H1 (cell line): ENCODE measurements around the gene PRDM1. TPM values are rescaled to one million over a fixed set of nuclear protein-coding genes. Genes with fewer than 3 reads are reported as not detected.

ENCODE experiments used
- CTCF ChIA-PET: fragments of 300-600 bp; sonication (Branson Sonifier 250); formaldehyde crosslinking; loops from one replicate; lab custom pipeline; 2021; ENCODE audit not compliant: partially characterized antibody; lab: Charles Lee
- POLR2A ChIA-PET: fragments of 300-600 bp; sonication (Branson Sonifier 250); formaldehyde crosslinking; loops from one replicate; lab custom pipeline; 2021; ENCODE audit warnings: inconsistent platforms; ENCODE audit not compliant: partially characterized antibody; lab: Charles Lee
- DNase-seq, 2 experiments: peaks; one replicate each; pipeline versions ENCODE4 v3.0.0 to v3.0.0-alpha.2; 2010 to 2022; ENCODE audit warnings: low spot score in 2 of 2, low read depth in 1 of 2, mixed read lengths in 1 of 2
- FAIRE-seq: peaks from 2 replicates; lab custom pipeline; 2011; peaks lifted over from hg19 to GRCh38; lab: Jason Lieb, UNC
- H2AFZ ChIP-seq: 2 replicates; pipeline ENCODE4 v1.8.1; 2012; ENCODE audit warnings: low read length, inconsistent platforms
- H2AK5ac ChIP-seq: 2 replicates; pipeline ENCODE4 v1.6.1; 2013; ENCODE audit warnings: low read depth, low read length
- H2BK120ac ChIP-seq: replicated peaks from 2 replicates; pipeline ENCODE3; 2013; ENCODE audit warnings: low read depth, low read length, inconsistent platforms
- H2BK12ac ChIP-seq: 2 replicates; pipeline ENCODE4 v1.6.1; 2013; ENCODE audit warnings: low read depth, low read length
- H2BK15ac ChIP-seq: 2 replicates; pipeline ENCODE4 v1.6.1; 2013; ENCODE audit warnings: low read length
- H2BK20ac ChIP-seq: 2 replicates; pipeline ENCODE4 v1.6.1; 2013; ENCODE audit warnings: low read length
- H2BK5ac ChIP-seq: 2 replicates; pipeline ENCODE4 v1.6.1; 2013; ENCODE audit warnings: low read depth, low read length
- H3K14ac ChIP-seq: 2 replicates; pipeline ENCODE4 v1.6.1; 2013; ENCODE audit warnings: inconsistent platforms; ENCODE audit not compliant: insufficient read length
- H3K18ac ChIP-seq: 2 replicates; pipeline ENCODE4 v1.6.1; 2013; ENCODE audit warnings: low read length; ENCODE audit errors: extremely low read depth
- H3K23ac ChIP-seq: 2 replicates; pipeline ENCODE4 v1.6.1; 2013; ENCODE audit warnings: inconsistent platforms; ENCODE audit not compliant: insufficient read length
- H3K23me2 ChIP-seq: 2 replicates; pipeline ENCODE4 v1.6.1; 2013; ENCODE audit warnings: low read depth, low read length
- H3K27ac ChIP-seq: 2 replicates; pipeline ENCODE4 v1.6.1; 2011; ENCODE audit warnings: low read depth, low read length, inconsistent platforms
- H3K27me3 ChIP-seq, 4 experiments: replicated peaks in 1 of 4; 1 replicate in 1 of 4; 2 replicates in 3 of 4; pipeline versions ENCODE4 v1.6.1 to v1.8.1; 2011 to 2013; ENCODE audit warnings: low read length in 3 of 4, mild to moderate bottlenecking in 3 of 4, inconsistent platforms in 2 of 4, mixed read lengths in 2 of 4, moderate library complexity in 1 of 4; ENCODE audit not compliant: control insufficient read depth in 3 of 4, insufficient read depth in 3 of 4; ENCODE audit errors: extremely low read depth in 1 of 4
- H3K36me3 ChIP-seq, 4 experiments: 2 replicates each; pipeline versions ENCODE4 v1.6.1 to v1.8.1; 2011 to 2013; ENCODE audit warnings: mild to moderate bottlenecking in 4 of 4, low read length in 3 of 4, moderate library complexity in 2 of 4, control low read depth in 1 of 4, inconsistent platforms in 1 of 4; ENCODE audit not compliant: insufficient read depth in 4 of 4, control insufficient read depth in 2 of 4
- H3K4ac ChIP-seq: replicated peaks from 2 replicates; pipeline ENCODE3; 2013; ENCODE audit warnings: low read length, low read depth, mixed read lengths, inconsistent platforms; ENCODE audit not compliant: insufficient read length
- H3K4me1 ChIP-seq, 4 experiments: replicated peaks in 1 of 4; 1 replicate in 1 of 4; 2 replicates in 3 of 4; pipeline versions ENCODE4 v1.6.1 to v1.8.1; 2011 to 2013; ENCODE audit warnings: low read length in 3 of 4, inconsistent platforms in 2 of 4, mixed read lengths in 1 of 4; ENCODE audit not compliant: insufficient read depth in 4 of 4, control insufficient read depth in 3 of 4
- H3K4me2 ChIP-seq, 2 experiments: 2 replicates each; pipeline versions ENCODE4 v1.6.1 to v1.8.1; 2011 to 2013; ENCODE audit warnings: low read depth in 2 of 2, low read length in 2 of 2, control low read depth in 1 of 2, inconsistent platforms in 1 of 2, mild to moderate bottlenecking in 1 of 2; ENCODE audit not compliant: insufficient read depth in 1 of 2
- H3K4me3 ChIP-seq, 4 experiments: fragments of 200-600, 300-600 bp in 1 of 4; sonication (generic), shearing (Covaris generic), sonication (Bioruptor Twin) in 1 of 4; 2 replicates each; pipeline versions ENCODE4 v1.5.1 to v1.8.1; 2011 to 2016; ENCODE audit warnings: low read length in 4 of 4, low read depth in 3 of 4, control low read depth in 2 of 4, inconsistent platforms in 2 of 4, mild to moderate bottlenecking in 2 of 4, mixed read lengths in 1 of 4, moderate library complexity in 1 of 4; ENCODE audit not compliant: insufficient read depth in 2 of 4; ENCODE audit errors: extremely low read depth in 1 of 4
- H3K56ac ChIP-seq: replicated peaks from 2 replicates; pipeline ENCODE3; 2013; ENCODE audit warnings: low read depth, mild to moderate bottlenecking, mixed read lengths, low read length, inconsistent platforms; ENCODE audit not compliant: insufficient read length
- H3K79me1 ChIP-seq: 2 replicates; pipeline ENCODE4 v1.6.1; 2013; ENCODE audit warnings: low read depth, low read length, control low read depth
- H3K79me2 ChIP-seq, 2 experiments: 2 replicates each; pipeline versions ENCODE4 v1.6.1 to v1.8.1; 2012 to 2013; ENCODE audit warnings: low read length in 2 of 2, mild to moderate bottlenecking in 2 of 2, inconsistent platforms in 1 of 2; ENCODE audit not compliant: insufficient read depth in 2 of 2, control insufficient read depth in 1 of 2
- H3K9ac ChIP-seq, 4 experiments: replicated peaks in 1 of 4; 1 replicate in 1 of 4; 2 replicates in 3 of 4; pipeline versions ENCODE4 v1.6.1 to v1.8.1; 2011 to 2013; ENCODE audit warnings: low read depth in 3 of 4, low read length in 3 of 4, control low read depth in 2 of 4, mild to moderate bottlenecking in 2 of 4, moderate library complexity in 2 of 4, inconsistent platforms in 1 of 4; ENCODE audit errors: extremely low read depth in 1 of 4
- H3K9me3 ChIP-seq, 2 experiments: 2 replicates each; pipeline versions ENCODE4 v1.6.1 to v1.8.1; 2012 to 2013; ENCODE audit warnings: mild to moderate bottlenecking in 2 of 2, moderate library complexity in 2 of 2, control low read depth in 1 of 2, inconsistent platforms in 1 of 2, low read depth in 1 of 2, low read length in 1 of 2, mixed read lengths in 1 of 2; ENCODE audit not compliant: insufficient read depth in 2 of 2
- H4K20me1 ChIP-seq, 2 experiments: replicated peaks in 1 of 2; 2 replicates each; pipeline versions ENCODE3 to v1.8.1; 2011 to 2013; ENCODE audit warnings: inconsistent platforms in 2 of 2, low read length in 2 of 2, mild to moderate bottlenecking in 1 of 2; ENCODE audit not compliant: insufficient read depth in 2 of 2, control insufficient read depth in 1 of 2
- H4K5ac ChIP-seq: 2 replicates; pipeline ENCODE4 v1.6.1; 2013; ENCODE audit warnings: low read length, low read depth, mixed read lengths, inconsistent platforms; ENCODE audit not compliant: insufficient read length
- H4K8ac ChIP-seq: 2 replicates; pipeline ENCODE4 v1.8.0; 2013; ENCODE audit warnings: mild to moderate bottlenecking, moderate library complexity, low read length, inconsistent platforms; ENCODE audit not compliant: insufficient read depth; ENCODE audit errors: extremely low read depth
- H4K91ac ChIP-seq: replicated peaks from 2 replicates; pipeline ENCODE3; 2013; ENCODE audit warnings: low read length, mixed read lengths, inconsistent platforms; ENCODE audit not compliant: insufficient read length
- CREB1 ChIP-seq: IDR thresholded peaks from 2 replicates; pipeline ENCODE4 v1.6.1; 2012; ENCODE audit warnings: inconsistent platforms
- FOSL1 ChIP-seq: IDR thresholded peaks from 2 replicates; pipeline ENCODE4 v1.6.1; 2011; ENCODE audit warnings: mild to moderate bottlenecking, low read depth, low read length, moderate library complexity; ENCODE audit not compliant: insufficient read depth
- RFX5 ChIP-seq: IDR thresholded peaks from 2 replicates; pipeline ENCODE4 v1.6.1; 2011; ENCODE audit warnings: low read depth, low read length, improper control_type of control experiment, borderline replicate concordance
- SP2 ChIP-seq: IDR thresholded peaks from 2 replicates; pipeline ENCODE4 v1.6.1; 2012; ENCODE audit warnings: mild to moderate bottlenecking, low read length, inconsistent platforms
- WGBS, 2 experiments: shearing (Covaris generic) in 1 of 2; methylation state at CpG; one replicate each; pipeline versions ENCODE4 v1.1.6 to v1.1.7; 2013 to 2015; ENCODE audit warnings: low lambda C conversion rate in 2 of 2, mixed read lengths in 2 of 2, inconsistent platforms in 1 of 2, low coverage in 1 of 2, missing lambda C conversion rate in 1 of 2; ENCODE audit not compliant: insufficient replicate concordance in 2 of 2, insufficient coverage in 1 of 2, insufficient read length in 1 of 2; ENCODE audit errors: extremely low coverage in 1 of 2, missing lambda C conversion rate in 1 of 2; 5-methylcytosine and 5-hydroxymethylcytosine counted together
- polyA plus RNA-seq, 7 experiments: library from polyadenylated mRNA; depleted of rRNA in 3 of 7; stranded (reverse) in 5 of 7; unstranded in 2 of 7; fragments of >200 nt in 5 of 7; fragments of 200-250 nt in 2 of 7; gene quantifications; 1 replicate in 5 of 7; 2 replicates in 1 of 7; 4 replicates in 1 of 7; pipeline versions ENCODE4 v1.2.1 to v1.2.3, GENCODE V29; 2011 to 2013; ENCODE audit warnings: missing spikeins in 2 of 7, mixed read lengths in 2 of 7
- total RNA-seq: library from RNA; stranded (reverse); fragmentation: NEBNext Ultra II Directional; extraction: Animal tissue kit (Norgen Biotek cat#: 25700); gene quantifications from 2 replicates; pipeline ENCODE4 v1.2.1, GENCODE V29; 2021

Gene PRDM1
- total and polyA plus RNA-seq, 2 of the 8 experiments (the other 6 are each of a cell fraction or from before 2014, with no cell fraction given): 0.21 to 0.74 TPM

GRCh38 chr6:106100755-106101154 is 14.6 kb downstream of the PRDM1 start:
- Histone ChIP-seq H3K4me1 (peaks cover 1 to 21% (median 9%) of the 10 kb centered on the region in 4 experiments; a peak in 6 of 7 replicates), H3K79me2 (no peaks in the 10 kb centered on the region), H2BK120ac (no peak overlapping the region), H3K14ac (no peak overlapping the region), H2BK5ac (no peak overlapping the region), H4K8ac (no peak overlapping the region; the same call in 1 of the 2 replicates), H3K9me3 (no peaks in the 10 kb centered on the region), H3K27me3 (peaks cover 0 to 17% (median 7%) of the 10 kb centered on the region in 4 experiments; a peak in 4 of 7 replicates), H3K18ac (no peak overlapping the region), H3K23ac (no peak overlapping the region), H3K4me3 (no peak overlapping the region), H2BK15ac (no peak overlapping the region), H2BK12ac (peak overlapping the region; percentile 62; the same call in 1 of the 2 replicates), H3K4ac (no peak overlapping the region), H4K91ac (no peak overlapping the region), H3K56ac (no peak overlapping the region), H2BK20ac (no peak overlapping the region; the same call in 1 of the 2 replicates), H4K5ac (no peak overlapping the region), H3K79me1 (no peaks in the 10 kb centered on the region), H3K36me3 (no peaks in the 10 kb centered on the region), H2AFZ (no peak overlapping the region), H4K20me1 (no peaks in the 10 kb centered on the region), H3K27ac (no peak overlapping the region), H3K4me2 (no peak overlapping the region), H3K9ac (no peak overlapping the region), H2AK5ac (no peak overlapping the region), H3K23me2 (peaks cover 12% of the 10 kb centered on the region)
- POLR2A ChIA-PET: no interaction called here
- CTCF ChIA-PET: interaction anchor here (1.1 kb wide), 1 partner anchor 298 kb away, joined by 3 read pairs; no protein-coding TSS in a partner anchor
- 83% methylated on average over 9 of the region's 9 CpGs; no CpG with 5 or more reads in 1 of the 2 experiments for WGBS, 2 experiments
- no peak for FAIRE-seq
- DNase-seq: no peak
- no peak for TF ChIP-seq CREB1
- no peak for TF ChIP-seq RFX5
- no peak for TF ChIP-seq FOSL1
- no peak for TF ChIP-seq SP2
